MCF 10A (cell line): ENCODE measurements around the gene USH2A. TPM values are rescaled to one million over a fixed set of nuclear protein-coding genes. Genes with fewer than 3 reads are reported as not detected.

Experiments
- BruUV-seq: library from RNA; stranded (reverse); fragments of 400-500 nt; replicated peaks from 2 replicates; lab custom pipeline; 2021; lab: Mats Ljungman, UMichigan
- CTCF ChIA-PET: fragments of 300-600 bp; sonication (Branson Sonifier 250); formaldehyde crosslinking; extraction: SDS; loops from one replicate; lab custom pipeline; 2021; ENCODE audit warnings: antibody characterized with exemption, inconsistent platforms; lab: Yijun Ruan, JAX
- POLR2A ChIA-PET: fragments of 300-600, 350-650 bp; sonication (Branson Sonifier 250); formaldehyde crosslinking; extraction: SDS; loops from one replicate; lab custom pipeline; 2020; ENCODE audit warnings: antibody characterized with exemption, inconsistent platforms; lab: Yijun Ruan, JAX
- DNase-seq: peaks from one replicate; pipeline ENCODE4 v3.0.0-alpha.2; 2018; ENCODE audit not compliant: unreplicated experiment
- H3K27ac Mint-ChIP-seq: one replicate; pipeline ENCODE4 v1.8.0; 2022; ENCODE audit warnings: mild to moderate bottlenecking, low read depth, mixed read lengths; ENCODE audit not compliant: unreplicated experiment
- H3K27me3 Mint-ChIP-seq: one replicate; pipeline ENCODE4 v1.8.0; 2022; ENCODE audit warnings: mixed read lengths; ENCODE audit not compliant: insufficient read depth, unreplicated experiment
- H3K36me3 Mint-ChIP-seq: one replicate; pipeline ENCODE4 v1.8.0; 2022; ENCODE audit warnings: mild to moderate bottlenecking, moderate library complexity, mixed read lengths; ENCODE audit not compliant: insufficient read depth, unreplicated experiment
- H3K4me1 Mint-ChIP-seq: one replicate; pipeline ENCODE4 v1.8.0; 2022; ENCODE audit warnings: mixed read lengths; ENCODE audit not compliant: insufficient read depth, unreplicated experiment
- H3K4me3 Mint-ChIP-seq: one replicate; pipeline ENCODE4 v1.8.0; 2022; ENCODE audit warnings: mild to moderate bottlenecking, moderate library complexity, mixed read lengths; ENCODE audit not compliant: unreplicated experiment
- H3K9me3 Mint-ChIP-seq: one replicate; pipeline ENCODE4 v1.8.0; 2022; ENCODE audit warnings: mixed read lengths; ENCODE audit not compliant: unreplicated experiment
- CTCF ChIP-seq: fragments of 200-600 bp; IDR thresholded peaks from one replicate; pipeline ENCODE4 v1.8.0; 2022; ENCODE audit warnings: antibody characterized with exemption, mild to moderate bottlenecking; ENCODE audit not compliant: unreplicated experiment
- intact Hi-C: fragments of 100-400 bp; cut with micrococcal nuclease; formaldehyde crosslinking; loops from 2 replicates; pipeline ENCODE4 v1.14.1; 2022
- total RNA-seq: library from RNA; stranded (reverse); gene quantifications from 2 replicates; pipeline ENCODE4 v1.2.3, GENCODE V29; 2022

Gene USH2A
- total RNA-seq, 1 experiment from 2014 or later = not detected

- intact Hi-C loops = no loop called here
- no peak for DNase-seq
- Mint-ChIP-seq H3K27me3 (peaks cover 71% of the 10 kb centered on the region), H3K27ac (no peak overlapping the region), H3K9me3 (no peaks in the 10 kb centered on the region), H3K4me3 (no peak overlapping the region), H3K36me3 (no peaks in the 10 kb centered on the region), H3K4me1 (no peaks in the 10 kb centered on the region)
- TF ChIP-seq CTCF = no peak
- ChIA-PET POLR2A (interaction anchor here (0.7 kb wide), 1 partner anchor 38 kb away, joined by 3 read pairs; no protein-coding TSS in a partner anchor), CTCF (interaction anchor here (0.7 kb wide), 1 partner anchor 196 kb away, joined by 3 read pairs; no protein-coding TSS in a partner anchor)
- BruUV-seq = no TSS peak
These were observed 540.2 kb downstream of the USH2A start for GRCh38 chr1:215883004-215883403.

- Mint-ChIP-seq H3K36me3 (no peaks in the 10 kb centered on the region), H3K9me3 (no peaks in the 10 kb centered on the region), H3K4me1 (no peaks in the 10 kb centered on the region), H3K4me3 (no peak overlapping the region), H3K27me3 (peaks cover 68% of the 10 kb centered on the region), H3K27ac (no peak overlapping the region)
- no TSS peak for BruUV-seq
- ChIA-PET CTCF (interaction anchor here (0.5 to 1.4 kb wide), 2 partner anchors 30 to 43 kb away, joined by 3 to 4 read pairs; no protein-coding TSS in a partner anchor), POLR2A (no interaction called here)
- no peak for TF ChIP-seq CTCF
- no peak for DNase-seq
- intact Hi-C loops = no loop called here
These were observed 544.4 kb downstream of the USH2A start for GRCh38 chr1:215878843-215879242.

GRCh38 chr1:215878128-215878527 is 545.1 kb downstream of the USH2A start:
- ChIA-PET CTCF (interaction anchor here (0.8 kb wide), 1 partner anchor 125 kb away, joined by 3 read pairs; no protein-coding TSS in a partner anchor), POLR2A (interaction anchor here (1.3 kb wide), 1 partner anchor 15 kb away, joined by 3 read pairs; no protein-coding TSS in a partner anchor)
- no peaks in the 10 kb centered on the region for H3K4me1 Mint-ChIP-seq
- H3K27me3 Mint-ChIP-seq = peaks cover 69% of the 10 kb centered on the region
- H3K36me3 Mint-ChIP-seq = no peaks in the 10 kb centered on the region
- intact Hi-C loops = no loop called here
- no peak overlapping the region for H3K27ac Mint-ChIP-seq
- DNase-seq = no peak
- TF ChIP-seq CTCF = no peak
- H3K4me3 Mint-ChIP-seq = no peak overlapping the region
- BruUV-seq = no TSS peak
- no peaks in the 10 kb centered on the region for H3K9me3 Mint-ChIP-seq

- POLR2A ChIA-PET = interaction anchor here (1.3 kb wide), 1 partner anchor 16 kb away, joined by 3 read pairs; no protein-coding TSS in a partner anchor
- DNase-seq = no peak
- Mint-ChIP-seq H3K27ac (no peak overlapping the region), H3K4me3 (no peak overlapping the region), H3K4me1 (no peaks in the 10 kb centered on the region), H3K9me3 (no peaks in the 10 kb centered on the region), H3K27me3 (peaks cover 75% of the 10 kb centered on the region), H3K36me3 (no peaks in the 10 kb centered on the region)
- no TSS peak for BruUV-seq
- no peak for TF ChIP-seq CTCF
- intact Hi-C loops = no loop called here
- CTCF ChIA-PET = interaction anchor here (0.8 kb wide), 1 partner anchor 126 kb away, joined by 3 read pairs; no protein-coding TSS in a partner anchor
These were observed 545.7 kb downstream of the USH2A start for GRCh38 chr1:215877452-215877951.
